GM20000 (cell line): Measurements from ENCODE around the gene NIPA2.

ENCODE experiments used
- DNase-seq: peaks from one replicate; pipeline ENCODE4 v3.0.0; 2012; ENCODE audit warnings: low spot score
- CTCF ChIP-seq: IDR thresholded peaks from 2 replicates; pipeline ENCODE4 v1.5.1; 2012; ENCODE audit warnings: mild to moderate bottlenecking, control low read depth; ENCODE audit errors: extremely low read depth, missing control alignments

The NIPA2 gene

GRCh38 chr15:22813844-22814243, 24.6 kb upstream of the NIPA2 start:
- no peak for TF ChIP-seq CTCF
- DNase-seq, result no peak

GRCh38 chr15:22815766-22816165, 22.7 kb upstream of the NIPA2 start:
- no peak for DNase-seq
- TF ChIP-seq CTCF, result no peak

GRCh38 chr15:22819651-22820050, 18.8 kb upstream of the NIPA2 start:
- TF ChIP-seq CTCF, result no peak
- no peak for DNase-seq

GRCh38 chr15:22823495-22824128, 14.9 kb upstream of the NIPA2 start:
- no peak for DNase-seq
- no peak for TF ChIP-seq CTCF

GRCh38 chr15:22827125-22827524, 11.3 kb upstream of the NIPA2 start:
- no peak for DNase-seq
- TF ChIP-seq CTCF, result no peak

- no peak for DNase-seq
- no peak for TF ChIP-seq CTCF
These were observed 7.0 kb upstream of the NIPA2 start for GRCh38 chr15:22831473-22831872.

- no peak for TF ChIP-seq CTCF
- peak; percentile 51 for DNase-seq
These were observed 705 bp downstream of the NIPA2 start for GRCh38 chr15:22839046-22839695.
